Keratinocyte (primary cell): Measurements from ENCODE around the gene MRGPRX2.

Experiments
- CTCF ChIP-seq, 3 experiments: IDR thresholded peaks in 1 of 3; conservative IDR thresholded peaks in 1 of 3; optimal IDR thresholded peaks in 1 of 3; 2 replicates in 2 of 3; 3 replicates in 1 of 3; pipeline versions ENCODE3 to v1.5.1; 2011; ENCODE audit warnings: low read length in 3 of 3, mild to moderate bottlenecking in 3 of 3, moderate library complexity in 2 of 3, control low read depth in 1 of 3, inconsistent platforms in 1 of 3; ENCODE audit not compliant: insufficient read depth in 2 of 3; ENCODE audit errors: extremely low read depth in 1 of 3
- EZH2 ChIP-seq: IDR thresholded peaks from one replicate; pipeline ENCODE4 v1.6.1; 2012; ENCODE audit warnings: inconsistent platforms, mild to moderate bottlenecking, low read length, moderate library complexity

GRCh38 chr11:19092342-19092741 is 31.8 kb upstream of the MRGPRX2 start:
- TF ChIP-seq CTCF (optimal IDR thresholded peaks at IDR 0.05 in 1 of 3, IDR thresholded peaks at IDR 0.05 in 1 of 3, conservative IDR thresholded peaks at IDR 0.05 in 1 of 3; ENCODE audit: extremely low read depth in 1 of 3, insufficient read depth in 2 of 3, low read length in 3 of 3): no peak
- no peak for TF ChIP-seq EZH2
